NCI-H1436 treated with DMSO at 0.1 percent for 48 hours (cell line): ENCODE results near the gene ENPP1.
"Not testable (repeated sequence)": the region's sequence is repeated elsewhere in the genome, so short reads cannot be mapped to it uniquely, and the experiment has no call there.

Experiments used
- DNase-seq: peaks from one replicate; lab custom pipeline; 2025; lab: John Stamatoyannopoulos, UW

The ENPP1 gene

GRCh38 chr6:131831392-131831791 lies 23.6 kb downstream of the ENPP1 start:
- no peak for DNase-seq

GRCh38 chr6:131831886-131832285 lies 24.1 kb downstream of the ENPP1 start:
- DNase-seq: no peak

- DNase-seq: no peak
Measured at GRCh38 chr6:131832363-131832762, 24.5 kb downstream of the ENPP1 start.

GRCh38 chr6:131838051-131838450 lies 30.2 kb downstream of the ENPP1 start:
- no peak for DNase-seq

GRCh38 chr6:131839388-131839787 lies 31.6 kb downstream of the ENPP1 start:
- DNase-seq: no peak

DNA sequence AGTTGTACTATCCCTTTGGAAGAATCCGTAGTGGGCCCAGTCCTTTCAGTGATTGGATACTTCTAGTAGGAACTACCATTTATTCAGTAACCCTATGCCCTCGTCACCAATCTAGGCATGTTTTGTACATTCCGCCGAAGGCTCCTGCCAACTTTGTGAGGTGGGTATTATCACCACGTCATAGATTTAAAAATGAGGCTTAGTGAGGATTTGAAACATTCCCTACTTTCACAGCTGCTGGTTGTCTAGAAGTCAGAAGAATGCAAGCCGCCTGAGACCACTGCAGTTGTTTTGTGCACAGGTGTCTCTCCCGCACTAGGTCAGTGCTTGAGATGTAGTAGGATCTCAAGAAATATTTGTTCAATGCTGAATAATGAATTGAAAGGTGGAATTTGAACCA lies 32.6 kb downstream of the ENPP1 start:
- DNase-seq: no peak

- no peak for DNase-seq
Measured at GRCh38 chr6:131840936-131841583, 33.2 kb downstream of the ENPP1 start.

DNA sequence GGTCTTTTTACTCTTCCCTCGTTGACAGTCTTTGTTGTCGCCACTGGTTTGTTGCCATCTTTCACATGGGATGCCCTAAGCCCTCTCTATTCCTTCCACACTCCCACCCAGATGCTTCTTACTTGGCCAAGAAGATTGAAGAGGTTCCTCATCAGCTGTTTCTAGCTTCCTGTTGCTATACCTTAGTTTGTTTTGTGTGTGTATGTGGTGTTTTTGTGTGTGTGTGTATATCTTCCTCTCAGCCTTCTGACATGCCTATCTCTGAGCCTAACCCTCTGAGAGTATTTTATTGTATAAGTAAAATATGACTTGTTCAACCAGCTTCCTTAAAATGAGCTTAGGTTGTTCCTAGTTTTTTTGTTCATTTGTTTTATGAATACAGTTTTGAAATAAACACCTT lies 35.9 kb downstream of the ENPP1 start:
- no peak for DNase-seq

DNA sequence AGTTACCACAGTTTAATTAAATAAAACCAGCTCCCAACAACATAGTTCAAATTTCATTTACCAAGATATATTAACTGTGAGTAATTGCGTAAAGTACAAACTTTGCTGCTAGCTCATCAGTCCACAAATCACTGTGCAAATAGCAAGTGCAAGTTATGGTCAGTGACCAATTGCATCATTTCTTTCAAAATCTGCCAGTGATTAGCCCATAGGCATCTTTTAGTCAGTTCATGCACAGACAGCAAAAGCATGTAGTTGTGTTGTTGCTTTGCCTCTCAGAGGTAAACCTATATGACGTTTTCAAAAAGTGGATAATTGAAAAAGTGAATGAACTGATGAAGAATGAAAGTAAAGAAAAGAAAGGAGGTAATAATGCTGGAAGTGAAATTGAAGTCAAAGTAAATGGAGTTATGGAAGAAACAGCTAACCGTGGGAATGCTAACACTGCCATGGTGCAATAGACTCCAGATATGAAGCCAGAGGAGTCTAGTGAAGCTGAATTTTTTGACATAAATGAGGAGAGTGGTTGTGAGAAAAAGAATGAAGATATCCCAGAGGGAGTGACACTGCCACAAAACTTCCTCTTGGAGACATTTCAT lies 36.5 kb downstream of the ENPP1 start:
- DNase-seq: no peak

DNA sequence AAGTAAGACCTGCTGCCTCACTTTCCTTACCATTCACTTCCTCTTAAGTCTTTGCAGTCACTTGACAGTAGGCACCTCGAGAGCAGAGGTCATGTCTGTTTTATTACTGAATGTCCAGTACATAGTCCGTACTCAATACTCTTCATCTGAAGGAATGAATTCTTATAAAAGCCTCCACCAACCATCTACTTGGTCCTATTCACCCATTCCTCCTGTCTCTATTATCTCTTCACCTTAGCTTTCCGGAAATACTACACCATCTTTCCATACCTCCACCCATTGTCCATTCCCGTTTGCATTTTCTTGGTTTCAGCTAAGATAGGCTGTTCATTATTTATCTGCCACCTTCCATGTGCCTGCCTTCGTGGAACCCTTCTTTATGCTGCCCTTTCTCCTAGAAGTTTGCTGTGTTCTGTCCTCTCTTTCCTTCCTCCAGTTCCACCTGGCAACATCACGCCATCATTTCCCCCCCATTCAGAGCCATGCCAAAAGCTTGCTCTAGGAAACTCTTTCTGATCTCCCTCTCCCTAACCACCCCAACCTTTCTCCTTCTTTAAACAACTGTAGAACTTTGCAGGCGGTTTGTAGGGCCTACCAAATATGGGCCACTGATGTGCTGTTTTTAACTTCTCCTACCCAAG lies 38.3 kb downstream of the ENPP1 start:
- DNase-seq: no peak

DNA sequence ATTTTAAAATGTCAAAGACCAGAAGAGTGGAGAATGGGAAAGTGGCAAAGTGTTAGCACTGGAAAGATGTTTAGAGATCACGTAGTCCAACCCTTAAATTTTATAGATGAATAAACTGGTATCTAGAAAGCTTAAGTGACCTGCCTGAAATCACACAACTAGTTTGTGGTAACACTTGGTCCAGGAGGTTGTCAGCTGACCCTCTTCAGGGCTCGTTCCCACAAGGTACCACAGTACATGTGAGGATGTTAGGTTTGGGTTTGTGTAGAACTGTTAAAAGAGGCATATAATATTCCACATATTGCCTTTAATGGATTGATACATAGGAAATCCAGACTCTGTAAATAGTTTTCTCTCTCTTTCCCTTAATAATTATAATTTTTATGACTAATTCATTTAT lies 39.1 kb downstream of the ENPP1 start:
- no peak for DNase-seq

DNA sequence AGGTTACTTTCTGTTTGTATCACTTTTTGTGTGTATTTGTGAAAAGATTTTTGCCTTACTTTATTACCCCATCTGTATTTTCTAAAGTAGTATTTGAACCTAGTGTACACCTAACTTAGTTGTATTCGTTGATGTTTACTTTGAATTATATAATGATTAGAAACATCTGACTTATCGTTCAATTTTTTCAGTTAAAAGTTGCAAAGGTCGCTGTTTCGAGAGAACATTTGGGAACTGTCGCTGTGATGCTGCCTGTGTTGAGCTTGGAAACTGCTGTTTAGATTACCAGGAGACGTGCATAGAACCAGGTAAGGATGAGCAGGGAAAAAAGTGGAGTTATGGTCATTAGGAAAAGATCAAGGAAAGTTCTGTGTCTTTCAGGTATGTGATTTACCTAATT lies 42.0 kb downstream of the ENPP1 start:
- no peak for DNase-seq

- DNase-seq: no peak
Measured at GRCh38 chr6:131851049-131851769, 43.4 kb downstream of the ENPP1 start.

- DNase-seq: no peak
Measured at GRCh38 chr6:131852200-131852599, 44.4 kb downstream of the ENPP1 start.

- no peak for DNase-seq
Measured at GRCh38 chr6:131854803-131855202, 47.0 kb downstream of the ENPP1 start.

DNA sequence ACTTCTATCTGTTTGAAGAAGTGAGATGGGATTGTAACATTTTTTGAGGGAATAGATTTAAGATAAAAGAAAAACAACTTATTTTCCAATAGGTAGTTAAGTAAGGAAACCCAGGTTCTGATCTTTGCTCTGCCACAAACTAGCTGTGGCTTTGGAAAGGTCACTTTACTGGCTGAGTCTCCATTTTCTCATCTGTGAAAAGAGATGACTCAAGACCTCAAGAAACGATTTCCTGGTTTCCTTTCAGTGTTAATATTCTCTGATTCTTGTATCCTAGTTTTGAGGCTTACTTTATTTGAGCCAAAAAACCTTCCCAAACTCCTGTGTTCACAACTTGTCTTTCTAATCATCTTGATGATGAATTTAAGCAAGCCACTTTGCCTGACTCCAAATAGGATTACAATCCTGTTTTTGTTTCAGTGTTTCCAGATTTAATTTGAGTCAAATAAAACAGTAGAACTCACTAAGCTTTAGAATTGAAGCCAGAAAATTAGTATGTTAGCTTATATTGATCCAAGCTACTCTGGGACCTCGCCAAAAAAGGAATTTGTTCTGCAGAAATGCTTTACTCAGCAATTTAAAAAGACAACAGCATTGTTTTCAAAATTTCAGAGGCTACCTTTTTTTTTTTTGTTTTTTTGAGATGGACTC lies 51.1 kb downstream of the ENPP1 start:
- DNase-seq: no peak

DNA sequence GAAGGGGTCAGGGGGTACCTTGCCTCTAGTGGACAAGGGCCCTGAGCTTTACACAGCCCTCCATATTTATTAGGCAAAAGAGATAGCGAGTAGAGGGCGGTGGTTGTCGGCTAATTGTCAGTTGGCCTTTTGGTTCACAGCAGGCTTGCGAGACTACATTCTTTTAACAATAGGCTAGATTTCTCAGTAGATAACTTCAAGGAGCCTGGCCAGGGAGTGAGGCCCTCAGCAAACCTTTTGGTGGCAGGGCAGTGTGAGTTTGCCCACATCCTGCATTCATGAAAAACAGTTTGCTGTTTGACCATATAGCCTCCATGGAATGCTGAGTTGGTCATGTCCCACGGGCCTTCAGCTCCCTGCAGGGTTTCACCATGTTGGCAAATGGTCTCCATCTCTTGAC lies 51.8 kb downstream of the ENPP1 start:
- not testable (repeated sequence) for DNase-seq

GRCh38 chr6:131861381-131861780 lies 53.6 kb downstream of the ENPP1 start:
- DNase-seq: no peak

GRCh38 chr6:131862476-131862875 lies 54.7 kb downstream of the ENPP1 start:
- DNase-seq: no peak

- DNase-seq: no peak
Measured at GRCh38 chr6:131867744-131868143, 59.9 kb downstream of the ENPP1 start.

DNA sequence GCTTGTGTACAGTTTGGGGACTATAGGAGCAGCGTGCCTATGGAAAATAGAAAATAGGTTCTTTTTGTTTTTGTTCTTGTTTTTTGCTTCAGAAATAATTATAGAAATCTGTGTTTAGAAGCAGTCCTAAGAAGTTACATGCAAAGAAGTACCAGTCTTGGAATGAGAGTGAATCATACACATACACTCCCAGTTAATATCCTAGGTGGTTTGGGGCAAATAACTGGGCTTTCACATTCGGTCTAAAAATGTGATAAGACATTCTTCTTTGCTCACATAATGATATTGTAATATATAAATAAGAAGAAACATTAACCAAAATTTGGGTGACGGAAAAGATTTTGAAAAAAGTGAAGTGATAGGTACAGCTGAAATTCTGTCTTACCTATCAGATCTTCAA lies 61.0 kb downstream of the ENPP1 start:
- DNase-seq: no peak

GRCh38 chr6:131875647-131876046 lies 67.8 kb downstream of the ENPP1 start:
- no peak for DNase-seq

- no peak for DNase-seq
Measured at GRCh38 chr6:131876545-131876944, 68.7 kb downstream of the ENPP1 start.
